WTC11 (cell line): ENCODE results near the gene ATG9B. TPM values are rescaled to one million over a fixed set of nuclear protein-coding genes. Genes with fewer than 3 reads are reported as not detected.

Experiments
- AFF4 ChIP-seq: sonication (generic); formaldehyde crosslinking; IDR thresholded peaks from 2 replicates; pipeline ENCODE4 v1.8.1; 2023; ENCODE audit warnings: mild to moderate bottlenecking, missing genetic modification reagents, borderline replicate concordance
- ATF1 ChIP-seq: sonication (generic); formaldehyde crosslinking; IDR thresholded peaks from 2 replicates; pipeline ENCODE4 v1.8.1; 2023; ENCODE audit warnings: mild to moderate bottlenecking, moderate library complexity, missing genetic modification reagents
- ATF3 ChIP-seq: sonication (generic); formaldehyde crosslinking; conservative IDR thresholded peaks from 2 replicates; pipeline ENCODE4 v1.8.1; 2022; ENCODE audit warnings: mild to moderate bottlenecking, missing genetic modification reagents
- CBFB ChIP-seq: sonication (generic); formaldehyde crosslinking; IDR thresholded peaks from 2 replicates; pipeline ENCODE4 v1.8.1; 2022; ENCODE audit warnings: mild to moderate bottlenecking, low read depth, missing genetic modification reagents
- E2F5 ChIP-seq: sonication (generic); formaldehyde crosslinking; IDR thresholded peaks from 2 replicates; pipeline ENCODE4 v1.8.1; 2022; ENCODE audit warnings: mild to moderate bottlenecking, moderate library complexity, missing genetic modification reagents
- FOXK1 ChIP-seq: sonication (generic); formaldehyde crosslinking; IDR thresholded peaks from 2 replicates; pipeline ENCODE4 v1.8.0; 2022; ENCODE audit warnings: mild to moderate bottlenecking, moderate library complexity, missing genetic modification reagents
- MXD4 ChIP-seq: fragments of 250-450 bp; sonication (Bioruptor Pico); IDR thresholded peaks from 2 replicates; pipeline ENCODE4 v1.8.0; 2021; ENCODE audit warnings: mild to moderate bottlenecking, moderate library complexity, borderline replicate concordance
- NFATC4 ChIP-seq: fragments of 250-450 bp; sonication (Bioruptor Pico); IDR thresholded peaks from 2 replicates; pipeline ENCODE4 v1.9.0; 2021; ENCODE audit warnings: mild to moderate bottlenecking
- NFE2L1 ChIP-seq: sonication (generic); formaldehyde crosslinking; IDR thresholded peaks from 2 replicates; pipeline ENCODE4 v1.8.1; 2023; ENCODE audit warnings: missing genetic modification reagents
- NFYB ChIP-seq: sonication (generic); formaldehyde crosslinking; conservative IDR thresholded peaks from 2 replicates; pipeline ENCODE4 v1.8.0; 2022; ENCODE audit warnings: low read depth, missing genetic modification reagents
- PRRX2 ChIP-seq: fragments of 250-450 bp; sonication (Bioruptor Pico); IDR thresholded peaks from 2 replicates; pipeline ENCODE4 v1.8.0; 2021; ENCODE audit warnings: mild to moderate bottlenecking
- STAT6 ChIP-seq: sonication (generic); formaldehyde crosslinking; conservative IDR thresholded peaks from 2 replicates; pipeline ENCODE4 v1.8.1; 2023; ENCODE audit warnings: mild to moderate bottlenecking, low read depth, missing genetic modification reagents, moderate library complexity
- TEAD1 ChIP-seq: sonication (generic); formaldehyde crosslinking; IDR thresholded peaks from 2 replicates; pipeline ENCODE4 v1.8.0; 2022; ENCODE audit warnings: mild to moderate bottlenecking, missing genetic modification reagents
- USF2 ChIP-seq: sonication (generic); formaldehyde crosslinking; IDR thresholded peaks from 2 replicates; pipeline ENCODE4 v1.8.1; 2023; ENCODE audit warnings: mild to moderate bottlenecking, missing genetic modification reagents, moderate library complexity
- ZNF121 ChIP-seq: sonication (generic); formaldehyde crosslinking; IDR thresholded peaks from 2 replicates; pipeline ENCODE4 v1.8.0; 2023; ENCODE audit warnings: missing genetic modification reagents
- ZNF232 ChIP-seq: sonication (generic); formaldehyde crosslinking; IDR thresholded peaks from 2 replicates; pipeline ENCODE4 v1.8.0; 2022; ENCODE audit warnings: mild to moderate bottlenecking, missing genetic modification reagents
- ZNF263 ChIP-seq: sonication (generic); formaldehyde crosslinking; IDR thresholded peaks from 2 replicates; pipeline ENCODE4 v1.8.1; 2022; ENCODE audit warnings: low read depth, mild to moderate bottlenecking, moderate library complexity, missing genetic modification reagents
- ZNF671 ChIP-seq: fragments of 250-450 bp; sonication (Bioruptor Pico); IDR thresholded peaks from 2 replicates; pipeline ENCODE4 v1.8.0; 2021; ENCODE audit warnings: mild to moderate bottlenecking
- total RNA-seq: library from RNA; stranded (reverse); gene quantifications from 3 replicates; pipeline ENCODE4 v1.2.3, GENCODE V29; 2021
- TF ChIP-seq, protein P1 (sequence below): fragments of 250-450 bp; sonication (Bioruptor Pico); IDR thresholded peaks from 2 replicates; pipeline ENCODE4 v1.9.0; 2021; ENCODE audit warnings: mild to moderate bottlenecking, borderline replicate concordance
- TF ChIP-seq, protein P2 (sequence below): sonication (generic); formaldehyde crosslinking; IDR thresholded peaks from 2 replicates; pipeline ENCODE4 v1.8.1; 2023; ENCODE audit warnings: mild to moderate bottlenecking, missing genetic modification reagents
- TF ChIP-seq, protein P3 (sequence below): sonication (generic); formaldehyde crosslinking; IDR thresholded peaks from 2 replicates; pipeline ENCODE4 v1.8.0; 2023; ENCODE audit warnings: missing genetic modification reagents

ATG9B gene
- total RNA-seq, 1 experiment from 2014 or later, result 2.4 TPM

GRCh38 chr7:151008511-151009323 is 15.6 kb downstream of the ATG9B start (continued):
- TF ChIP-seq E2F5 (CRISPR knock-in tag) (0 out of 2 replicates have a peak, but pooled peaks have one; percentile 36), CBFB (no peak), AFF4 (no peak), ZNF671 (CRISPR knock-in tag) (no peak), NFATC4 (CRISPR knock-in tag) (no peak), USF2 (CRISPR knock-in tag) (no peak), ATF3 (no peak), ATF1 (no peak), FOXK1 (CRISPR knock-in tag) (peak; percentile 59; the same call in 1 of the 2 replicates), NFE2L1 (CRISPR knock-in tag) (no peak), ZNF263 (no peak), STAT6 (no peak), TEAD1 (CRISPR knock-in tag) (no peak), PRRX2 (CRISPR knock-in tag) (no peak), ZNF232 (CRISPR knock-in tag) (no peak), NFYB (CRISPR knock-in tag) (peak; percentile 58), MXD4 (CRISPR knock-in tag) (no peak), ZNF121 (CRISPR knock-in tag) (no peak)
- TF ChIP-seq, protein P1, sequence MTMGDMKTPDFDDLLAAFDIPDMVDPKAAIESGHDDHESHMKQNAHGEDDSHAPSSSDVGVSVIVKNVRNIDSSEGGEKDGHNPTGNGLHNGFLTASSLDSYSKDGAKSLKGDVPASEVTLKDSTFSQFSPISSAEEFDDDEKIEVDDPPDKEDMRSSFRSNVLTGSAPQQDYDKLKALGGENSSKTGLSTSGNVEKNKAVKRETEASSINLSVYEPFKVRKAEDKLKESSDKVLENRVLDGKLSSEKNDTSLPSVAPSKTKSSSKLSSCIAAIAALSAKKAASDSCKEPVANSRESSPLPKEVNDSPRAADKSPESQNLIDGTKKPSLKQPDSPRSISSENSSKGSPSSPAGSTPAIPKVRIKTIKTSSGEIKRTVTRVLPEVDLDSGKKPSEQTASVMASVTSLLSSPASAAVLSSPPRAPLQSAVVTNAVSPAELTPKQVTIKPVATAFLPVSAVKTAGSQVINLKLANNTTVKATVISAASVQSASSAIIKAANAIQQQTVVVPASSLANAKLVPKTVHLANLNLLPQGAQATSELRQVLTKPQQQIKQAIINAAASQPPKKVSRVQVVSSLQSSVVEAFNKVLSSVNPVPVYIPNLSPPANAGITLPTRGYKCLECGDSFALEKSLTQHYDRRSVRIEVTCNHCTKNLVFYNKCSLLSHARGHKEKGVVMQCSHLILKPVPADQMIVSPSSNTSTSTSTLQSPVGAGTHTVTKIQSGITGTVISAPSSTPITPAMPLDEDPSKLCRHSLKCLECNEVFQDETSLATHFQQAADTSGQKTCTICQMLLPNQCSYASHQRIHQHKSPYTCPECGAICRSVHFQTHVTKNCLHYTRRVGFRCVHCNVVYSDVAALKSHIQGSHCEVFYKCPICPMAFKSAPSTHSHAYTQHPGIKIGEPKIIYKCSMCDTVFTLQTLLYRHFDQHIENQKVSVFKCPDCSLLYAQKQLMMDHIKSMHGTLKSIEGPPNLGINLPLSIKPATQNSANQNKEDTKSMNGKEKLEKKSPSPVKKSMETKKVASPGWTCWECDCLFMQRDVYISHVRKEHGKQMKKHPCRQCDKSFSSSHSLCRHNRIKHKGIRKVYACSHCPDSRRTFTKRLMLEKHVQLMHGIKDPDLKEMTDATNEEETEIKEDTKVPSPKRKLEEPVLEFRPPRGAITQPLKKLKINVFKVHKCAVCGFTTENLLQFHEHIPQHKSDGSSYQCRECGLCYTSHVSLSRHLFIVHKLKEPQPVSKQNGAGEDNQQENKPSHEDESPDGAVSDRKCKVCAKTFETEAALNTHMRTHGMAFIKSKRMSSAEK (CRISPR knock-in tag), result no peak
- TF ChIP-seq, protein P2, sequence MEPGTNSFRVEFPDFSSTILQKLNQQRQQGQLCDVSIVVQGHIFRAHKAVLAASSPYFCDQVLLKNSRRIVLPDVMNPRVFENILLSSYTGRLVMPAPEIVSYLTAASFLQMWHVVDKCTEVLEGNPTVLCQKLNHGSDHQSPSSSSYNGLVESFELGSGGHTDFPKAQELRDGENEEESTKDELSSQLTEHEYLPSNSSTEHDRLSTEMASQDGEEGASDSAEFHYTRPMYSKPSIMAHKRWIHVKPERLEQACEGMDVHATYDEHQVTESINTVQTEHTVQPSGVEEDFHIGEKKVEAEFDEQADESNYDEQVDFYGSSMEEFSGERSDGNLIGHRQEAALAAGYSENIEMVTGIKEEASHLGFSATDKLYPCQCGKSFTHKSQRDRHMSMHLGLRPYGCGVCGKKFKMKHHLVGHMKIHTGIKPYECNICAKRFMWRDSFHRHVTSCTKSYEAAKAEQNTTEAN (CRISPR knock-in tag), result peak; percentile 86
- TF ChIP-seq, protein P3, sequence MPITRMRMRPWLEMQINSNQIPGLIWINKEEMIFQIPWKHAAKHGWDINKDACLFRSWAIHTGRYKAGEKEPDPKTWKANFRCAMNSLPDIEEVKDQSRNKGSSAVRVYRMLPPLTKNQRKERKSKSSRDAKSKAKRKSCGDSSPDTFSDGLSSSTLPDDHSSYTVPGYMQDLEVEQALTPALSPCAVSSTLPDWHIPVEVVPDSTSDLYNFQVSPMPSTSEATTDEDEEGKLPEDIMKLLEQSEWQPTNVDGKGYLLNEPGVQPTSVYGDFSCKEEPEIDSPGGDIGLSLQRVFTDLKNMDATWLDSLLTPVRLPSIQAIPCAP (CRISPR knock-in tag), result no peak
